Panc1 (cell line): Measurements from ENCODE around the gene HOXA10. TPM values are rescaled to one million over a fixed set of nuclear protein-coding genes. Genes with fewer than 3 reads are reported as not detected.

Source experiments
- ATAC-seq: fragments of 200-7000 bp; cut with Tn5 transposase; 2 replicates; pipeline ENCODE4 v1.9.1; 2020; ENCODE audit warnings: mild to moderate bottlenecking, moderate library complexity
- BruUV-seq: library from RNA; stranded (reverse); fragments of 400-500 nt; replicated peaks from 2 replicates; lab custom pipeline; 2021; lab: Mats Ljungman, UMichigan
- CTCF ChIA-PET: fragments of 300-600 bp; sonication (Branson Sonifier 250); formaldehyde crosslinking; loops from one replicate; lab custom pipeline; 2022; ENCODE audit warnings: antibody characterized with exemption; lab: Charles Lee
- POLR2A ChIA-PET: fragments of 300-600 bp; sonication (Branson Sonifier 250); formaldehyde crosslinking; loops from one replicate; lab custom pipeline; 2022; ENCODE audit warnings: antibody characterized with exemption; lab: Charles Lee
- DNase-seq: peaks from one replicate; pipeline ENCODE4 v3.0.0-alpha.2; 2010; ENCODE audit warnings: low read depth, low spot score
- H3K27ac ChIP-seq: 2 replicates; pipeline ENCODE4 v1.5.1; 2011; ENCODE audit warnings: mild to moderate bottlenecking, low read length, inconsistent platforms
- H3K27me3 ChIP-seq: fragments of 200-500 bp; sonication (Bioruptor generic); 2 replicates; pipeline ENCODE4 v1.6.0; 2014; ENCODE audit warnings: low read length, inconsistent platforms; ENCODE audit not compliant: control insufficient read depth, insufficient read depth
- H3K36me3 ChIP-seq: fragments of 200-500 bp; sonication (Bioruptor generic); 2 replicates; pipeline ENCODE4 v1.5.1; 2014; ENCODE audit warnings: inconsistent platforms, mild to moderate bottlenecking, low read length, moderate library complexity; ENCODE audit not compliant: control insufficient read depth, insufficient read depth
- H3K4me1 ChIP-seq: 2 replicates; pipeline ENCODE4 v1.5.1; 2011; ENCODE audit warnings: inconsistent platforms, mild to moderate bottlenecking, low read length, moderate library complexity; ENCODE audit not compliant: control insufficient read depth, insufficient read depth
- H3K4me3 ChIP-seq, 2 experiments: 2 replicates each; pipeline ENCODE4 v1.5.1; 2011 to 2012; ENCODE audit warnings: low read depth in 2 of 2, low read length in 2 of 2, mild to moderate bottlenecking in 2 of 2, inconsistent platforms in 1 of 2, moderate library complexity in 1 of 2
- H3K9me3 ChIP-seq: fragments of 200-500 bp; sonication (Bioruptor generic); 2 replicates; pipeline ENCODE4 v1.5.1; 2014; ENCODE audit warnings: low read depth, mild to moderate bottlenecking, inconsistent platforms, low read length, moderate library complexity; ENCODE audit not compliant: control insufficient read depth, insufficient read depth
- CTCF ChIP-seq: fragments of 450-650 bp; IDR thresholded peaks from 2 replicates; pipeline ENCODE4 v1.5.1; 2017; ENCODE audit warnings: mild to moderate bottlenecking
- POLR2AphosphoS5 ChIP-seq: IDR thresholded peaks from 2 replicates; pipeline ENCODE4 v1.6.1; 2012; ENCODE audit warnings: mild to moderate bottlenecking, low read depth, low read length, moderate library complexity
- REST ChIP-seq, 2 experiments: IDR thresholded peaks; 2 replicates each; pipeline ENCODE4 v1.6.1; 2011 to 2012; ENCODE audit warnings: low read depth in 2 of 2, control low read depth in 1 of 2, low read length in 1 of 2, mild to moderate bottlenecking in 1 of 2, moderate library complexity in 1 of 2; ENCODE audit not compliant: insufficient read depth in 1 of 2
- SIN3A ChIP-seq: IDR thresholded peaks from 2 replicates; pipeline ENCODE4 v1.6.1; 2012; ENCODE audit warnings: low read depth, mild to moderate bottlenecking, low read length, moderate library complexity, borderline replicate concordance; ENCODE audit not compliant: insufficient read depth
- TCF7L2 ChIP-seq: IDR thresholded peaks from 2 replicates; pipeline ENCODE4 v1.6.1; 2011; ENCODE audit warnings: mild to moderate bottlenecking, low read depth, low read length, inconsistent platforms
- in situ Hi-C: cut with HindIII; loops from 2 replicates; pipeline ENCODE4 v1.10.0; 2016; ENCODE audit warnings: low sequenced_read_pairs, low pct_unique_long_range_greater_than_20kb
- intact Hi-C: fragments of 100-400 bp; cut with micrococcal nuclease; formaldehyde crosslinking; loops from one replicate; pipeline ENCODE4 v1.10.0; 2022; ENCODE audit not compliant: unreplicated experiment
- total RNA-seq: library from RNA; stranded (reverse); gene quantifications from one replicate; pipeline ENCODE4 v1.2.1, GENCODE V29; 2021; ENCODE audit not compliant: unreplicated experiment

The HOXA10 gene
- total RNA-seq, 1 experiment from 2014 or later: 0.41 TPM

GRCh38 chr7:27174874-27175625 is 930 bp upstream of the HOXA10 start:
- Histone ChIP-seq H3K9me3 (no peaks in the 10 kb centered on the region), H3K4me1 (peaks cover 11% of the 10 kb centered on the region; the same call in 1 of the 2 replicates), H3K36me3 (no peaks in the 10 kb centered on the region), H3K4me3 (no peak overlapping the region), H3K27ac (no peak overlapping the region), H3K27me3 (no peaks in the 10 kb centered on the region)
- no TSS peak for BruUV-seq
- in situ Hi-C loops (no loop called here), intact Hi-C loops (no loop called here)
- DNase-seq (no peak), ATAC-seq (no peak)
- ChIA-PET POLR2A (no interaction called here), CTCF (no interaction called here)
- no peak for TF ChIP-seq TCF7L2

- peaks cover 5% of the 10 kb centered on the region; the same call in 1 of the 2 replicates for H3K4me1 ChIP-seq
- in situ Hi-C loops: no loop called here
- H3K36me3 ChIP-seq: no peaks in the 10 kb centered on the region
- no peak overlapping the region for H3K27ac ChIP-seq
- no peak for ATAC-seq
- intact Hi-C loops: no loop called here
- no peaks in the 10 kb centered on the region for H3K27me3 ChIP-seq
- CTCF ChIA-PET: no interaction called here
- POLR2A ChIA-PET: no interaction called here
- DNase-seq: no peak
- no peak overlapping the region for H3K4me3 ChIP-seq
- no peaks in the 10 kb centered on the region for H3K9me3 ChIP-seq
- no peak for TF ChIP-seq SIN3A
- no peak for TF ChIP-seq TCF7L2
- TF ChIP-seq POLR2AphosphoS5: no peak
- no peak for TF ChIP-seq REST (IDR thresholded peaks at IDR 0.05; ENCODE audit: insufficient read depth in 1 of 2, low read depth in 2 of 2, low read length in 1 of 2)
- BruUV-seq: no TSS peak
These were observed 587 bp downstream of the HOXA10 start for GRCh38 chr7:27173511-27173955.

- Histone ChIP-seq H3K4me1 (peaks cover 5% of the 10 kb centered on the region; the same call in 1 of the 2 replicates), H3K4me3 (no peak overlapping the region), H3K27me3 (no peaks in the 10 kb centered on the region), H3K27ac (no peak overlapping the region), H3K9me3 (no peaks in the 10 kb centered on the region), H3K36me3 (no peaks in the 10 kb centered on the region)
- BruUV-seq: no TSS peak
- ChIA-PET POLR2A (no interaction called here), CTCF (no interaction called here)
- ATAC-seq: no peak
- intact Hi-C loops: no loop called here
- in situ Hi-C loops: no loop called here
- TF ChIP-seq TCF7L2: no peak
- no peak for TF ChIP-seq CTCF
- no peak for TF ChIP-seq SIN3A
- TF ChIP-seq REST (IDR thresholded peaks at IDR 0.05; ENCODE audit: insufficient read depth in 1 of 2, low read depth in 2 of 2, low read length in 1 of 2): no peak
- TF ChIP-seq POLR2AphosphoS5: no peak
- no peak for DNase-seq
These were observed 1.2 kb downstream of the HOXA10 start for GRCh38 chr7:27172823-27173510.
